Inflammatory macrophage (primary cell): ENCODE data around the gene GINS1.
A peak's percentile ranks its signal among the peaks of the same experiment; 100 is the strongest.

Source experiments
- DNase-seq, 2 donors: peaks; one replicate each; pipeline ENCODE4 v3.0.0-alpha.2; 2020 to 2022

The GINS1 gene

GRCh38 chr20:25477014-25477882 is 69.8 kb downstream of the GINS1 start:
- no peak for DNase-seq

GRCh38 chr20:25478889-25479568 is 71.6 kb downstream of the GINS1 start:
- no peak for DNase-seq

GRCh38 chr20:25479638-25480037 is 72.2 kb downstream of the GINS1 start:
- DNase-seq: no peak

- no peak for DNase-seq
These were observed 72.7 kb downstream of the GINS1 start for GRCh38 chr20:25480156-25480555.

GRCh38 chr20:25480797-25481196 is 73.3 kb downstream of the GINS1 start:
- no peak for DNase-seq

- DNase-seq: no peak
These were observed 73.9 kb downstream of the GINS1 start for GRCh38 chr20:25481235-25481917.

GRCh38 chr20:25481918-25482253 is 74.4 kb downstream of the GINS1 start:
- no peak for DNase-seq

- peak; percentile 64 to 95 for DNase-seq
These were observed 76.1 kb downstream of the GINS1 start for GRCh38 chr20:25483431-25484132.

- no peak for DNase-seq
These were observed 76.9 kb downstream of the GINS1 start for GRCh38 chr20:25484224-25484846.

GRCh38 chr20:25484911-25485511 is 77.5 kb downstream of the GINS1 start:
- DNase-seq: no peak

GRCh38 chr20:25485872-25486271 is 78.4 kb downstream of the GINS1 start:
- no peak for DNase-seq

- DNase-seq: peak in 1 of 2 donors; percentile 50
These were observed 78.9 kb downstream of the GINS1 start for GRCh38 chr20:25486377-25486776.

- no peak for DNase-seq
These were observed 79.8 kb downstream of the GINS1 start for GRCh38 chr20:25487306-25487705.

GRCh38 chr20:25487975-25488374 is 80.5 kb downstream of the GINS1 start:
- DNase-seq: no peak

- no peak for DNase-seq
These were observed 81.9 kb downstream of the GINS1 start for GRCh38 chr20:25489221-25489871.

- DNase-seq: no peak
These were observed 83.4 kb downstream of the GINS1 start for GRCh38 chr20:25490656-25491445.

GRCh38 chr20:25491446-25492038 is 84.1 kb downstream of the GINS1 start:
- DNase-seq: no peak

- no peak for DNase-seq
These were observed 85.7 kb downstream of the GINS1 start for GRCh38 chr20:25493137-25493536.

- no peak for DNase-seq
These were observed 86.5 kb downstream of the GINS1 start for GRCh38 chr20:25493748-25494505.
